Type B pancreatic cell (in vitro differentiated cells): ENCODE results near the gene CENPA. TPM values are rescaled to one million over a fixed set of nuclear protein-coding genes. Genes with fewer than 3 reads are reported as not detected.
"Not testable (repeated sequence)": the region's sequence is repeated elsewhere in the genome, so short reads cannot be mapped to it uniquely, and the experiment has no call there.

ENCODE experiments used
- DNase-seq: peaks from one replicate; pipeline ENCODE4 v3.0.0; 2021; ENCODE audit warnings: mixed read lengths; ENCODE audit not compliant: unreplicated experiment; ENCODE audit errors: extremely low spot score
- H3K27ac Mint-ChIP-seq: 2 replicates; pipeline ENCODE4 v1.8.0; 2021; ENCODE audit warnings: mild to moderate bottlenecking, mixed read lengths
- H3K27me3 Mint-ChIP-seq: 2 replicates; pipeline ENCODE4 v1.8.0; 2021; ENCODE audit warnings: mixed read lengths
- H3K36me3 Mint-ChIP-seq: 2 replicates; pipeline ENCODE4 v1.8.0; 2021; ENCODE audit warnings: mixed read lengths
- H3K4me1 Mint-ChIP-seq: one replicate; pipeline ENCODE4 v1.8.0; 2021; ENCODE audit warnings: mixed read lengths; ENCODE audit not compliant: unreplicated experiment
- H3K4me3 Mint-ChIP-seq: 2 replicates; pipeline ENCODE4 v1.8.0; 2021; ENCODE audit warnings: mild to moderate bottlenecking, mixed read lengths
- H3K9me3 Mint-ChIP-seq: 2 replicates; pipeline ENCODE4 v1.8.0; 2021; ENCODE audit warnings: mixed read lengths
- CTCF ChIP-seq: fragments of 200-600 bp; sonication (generic); conservative IDR thresholded peaks from 2 replicates; pipeline ENCODE4 v1.5.0; 2021; ENCODE audit warnings: antibody characterized with exemption, mild to moderate bottlenecking
- total RNA-seq: library from RNA; stranded (reverse); gene quantifications from 2 replicates; pipeline ENCODE4 v1.2.1, GENCODE V29; 2021; ENCODE audit warnings: low replicate concordance

CENPA gene
- total RNA-seq, 1 donor from 2014 or later: 24.7 TPM

- Mint-ChIP-seq H3K4me3 (no peak overlapping the region), H3K27ac (no peak overlapping the region), H3K36me3 (no peaks in the 10 kb centered on the region), H3K9me3 (no peaks in the 10 kb centered on the region), H3K27me3 (peaks cover 15% of the 10 kb centered on the region), H3K4me1 (peaks cover 6% of the 10 kb centered on the region)
- no peak for TF ChIP-seq CTCF
- DNase-seq: no peak
Measured at GRCh38 chr2:26811791-26812694, 26.2 kb downstream of the CENPA start.

GRCh38 chr2:26812731-26813130 is 26.9 kb downstream of the CENPA start:
- Mint-ChIP-seq H3K9me3 (no peaks in the 10 kb centered on the region), H3K27ac (no peak overlapping the region), H3K4me1 (peaks cover 6% of the 10 kb centered on the region), H3K36me3 (no peaks in the 10 kb centered on the region), H3K27me3 (peaks cover 17% of the 10 kb centered on the region), H3K4me3 (no peak overlapping the region)
- TF ChIP-seq CTCF: no peak
- DNase-seq: no peak

- H3K9me3 Mint-ChIP-seq, H3K36me3 Mint-ChIP-seq, DNase-seq, H3K4me3 Mint-ChIP-seq, H3K4me1 Mint-ChIP-seq, H3K27ac Mint-ChIP-seq: not testable (repeated sequence)
- H3K27me3 Mint-ChIP-seq: peaks cover 27% of the 10 kb centered on the region
Measured at GRCh38 chr2:26814072-26814765, 28.4 kb downstream of the CENPA start.

GRCh38 chr2:26816893-26817292 is 31.0 kb downstream of the CENPA start:
- Mint-ChIP-seq H3K27ac (no peak overlapping the region), H3K4me1 (no peaks in the 10 kb centered on the region), H3K27me3 (peaks cover 31% of the 10 kb centered on the region), H3K4me3 (no peak overlapping the region), H3K9me3 (no peaks in the 10 kb centered on the region), H3K36me3 (no peaks in the 10 kb centered on the region)
- no peak for TF ChIP-seq CTCF
- no peak for DNase-seq

GRCh38 chr2:26818255-26818654 is 32.4 kb downstream of the CENPA start:
- no peak overlapping the region for H3K4me3 Mint-ChIP-seq
- DNase-seq: no peak

More at GRCh38 chr2:26818255-26818654, 32.4 kb downstream of the CENPA start:
- H3K36me3 Mint-ChIP-seq: no peaks in the 10 kb centered on the region
- H3K27me3 Mint-ChIP-seq: peaks cover 26% of the 10 kb centered on the region
- H3K4me1 Mint-ChIP-seq: no peaks in the 10 kb centered on the region
- H3K27ac Mint-ChIP-seq: no peak overlapping the region
- no peaks in the 10 kb centered on the region for H3K9me3 Mint-ChIP-seq
- TF ChIP-seq CTCF: no peak
